Fibroblast of the aortic adventitia (primary cell): ENCODE measurements around the gene EFHC2. TPM values are rescaled to one million over a fixed set of nuclear protein-coding genes. Genes with fewer than 3 reads are reported as not detected.

Experiments used
- DNase-seq: peaks from one replicate; pipeline ENCODE4 v3.0.0-alpha.2; 2010; ENCODE audit warnings: low read depth
- H3K4me3 ChIP-seq: 2 replicates; pipeline ENCODE4 v1.5.1; 2011; ENCODE audit warnings: low read depth, mild to moderate bottlenecking, control low read depth, low read length, moderate library complexity
- total RNA-seq: library from RNA; depleted of rRNA; stranded (reverse); fragments of >200 nt; gene quantifications from 2 replicates; pipeline ENCODE4 v1.2.3, GENCODE V29; 2012; ENCODE audit warnings: low replicate concordance
- TF ChIP-seq, protein P1 (sequence below): IDR thresholded peaks from 2 replicates; pipeline ENCODE4 v1.5.1; 2011; ENCODE audit warnings: mild to moderate bottlenecking, low read length, control low read depth, inconsistent platforms; ENCODE audit not compliant: insufficient read depth

Gene EFHC2
- total RNA-seq, 1 donor, result 0.45 TPM

DNA sequence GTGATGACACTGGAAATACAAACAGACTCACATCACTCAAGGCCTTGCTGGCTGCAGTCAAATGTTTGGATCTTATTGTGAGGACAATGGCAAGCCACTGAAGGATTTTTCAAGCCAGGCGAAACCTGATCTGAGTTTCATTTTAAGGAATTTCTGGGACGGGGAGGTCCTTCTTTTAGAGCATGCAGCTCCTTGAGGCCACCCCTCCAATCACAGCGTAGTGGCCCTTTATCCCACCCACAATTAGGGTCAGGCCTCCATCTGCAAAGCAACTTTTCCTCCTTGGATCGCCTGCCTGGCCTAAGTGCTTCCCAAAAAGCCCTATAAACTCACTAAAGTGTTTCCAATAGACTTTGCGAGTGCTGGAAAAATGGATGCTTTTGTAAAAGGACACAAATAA, 115.5 kb downstream of the EFHC2 start:
- TF ChIP-seq, protein P1, sequence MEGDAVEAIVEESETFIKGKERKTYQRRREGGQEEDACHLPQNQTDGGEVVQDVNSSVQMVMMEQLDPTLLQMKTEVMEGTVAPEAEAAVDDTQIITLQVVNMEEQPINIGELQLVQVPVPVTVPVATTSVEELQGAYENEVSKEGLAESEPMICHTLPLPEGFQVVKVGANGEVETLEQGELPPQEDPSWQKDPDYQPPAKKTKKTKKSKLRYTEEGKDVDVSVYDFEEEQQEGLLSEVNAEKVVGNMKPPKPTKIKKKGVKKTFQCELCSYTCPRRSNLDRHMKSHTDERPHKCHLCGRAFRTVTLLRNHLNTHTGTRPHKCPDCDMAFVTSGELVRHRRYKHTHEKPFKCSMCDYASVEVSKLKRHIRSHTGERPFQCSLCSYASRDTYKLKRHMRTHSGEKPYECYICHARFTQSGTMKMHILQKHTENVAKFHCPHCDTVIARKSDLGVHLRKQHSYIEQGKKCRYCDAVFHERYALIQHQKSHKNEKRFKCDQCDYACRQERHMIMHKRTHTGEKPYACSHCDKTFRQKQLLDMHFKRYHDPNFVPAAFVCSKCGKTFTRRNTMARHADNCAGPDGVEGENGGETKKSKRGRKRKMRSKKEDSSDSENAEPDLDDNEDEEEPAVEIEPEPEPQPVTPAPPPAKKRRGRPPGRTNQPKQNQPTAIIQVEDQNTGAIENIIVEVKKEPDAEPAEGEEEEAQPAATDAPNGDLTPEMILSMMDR, result no peak
- H3K4me3 ChIP-seq, result no peak overlapping the region
- no peak for DNase-seq

DNA sequence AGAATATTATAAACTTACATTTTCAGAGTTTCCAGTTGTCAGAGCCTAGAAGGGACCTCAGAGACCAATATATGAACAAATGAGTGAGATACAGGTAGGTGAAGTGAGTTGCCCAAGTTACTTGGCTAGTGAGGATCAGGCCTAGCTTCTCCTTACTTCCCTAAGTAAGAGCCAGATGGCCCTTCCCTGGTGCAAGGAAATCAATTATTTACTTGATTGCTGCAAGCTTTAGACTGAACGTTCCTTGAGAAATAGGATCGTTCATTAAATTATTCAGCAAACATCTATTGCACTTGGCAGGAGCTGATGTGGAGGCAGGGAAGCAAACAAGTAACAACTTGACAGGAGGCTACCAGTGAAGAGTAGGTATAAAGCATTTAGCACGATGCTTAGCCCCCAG, 117.8 kb downstream of the EFHC2 start:
- TF ChIP-seq, protein P1, result no peak
- no peak overlapping the region for H3K4me3 ChIP-seq
- DNase-seq, result no peak

DNA sequence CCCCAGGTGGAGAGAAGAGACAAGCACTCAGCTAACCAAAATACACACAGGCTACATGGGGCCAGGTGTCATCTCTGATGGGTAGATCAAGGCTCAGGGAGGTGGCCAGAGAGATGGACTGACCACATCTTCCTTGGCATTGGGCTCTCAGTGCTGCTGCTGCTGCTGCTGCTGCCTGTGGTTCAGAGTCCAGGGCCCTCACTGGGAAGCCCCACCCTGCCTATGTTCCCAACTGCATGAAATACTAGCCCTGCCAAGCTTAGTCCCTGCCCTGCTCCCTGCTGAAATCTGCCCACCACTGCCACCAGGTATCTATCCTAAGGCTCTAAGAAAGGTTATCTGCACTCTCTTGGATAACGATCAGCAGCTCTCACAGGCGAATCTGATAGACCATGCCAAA, 118.7 kb downstream of the EFHC2 start:
- no peak overlapping the region for H3K4me3 ChIP-seq
- no peak for DNase-seq
- TF ChIP-seq, protein P1, result no peak

DNA sequence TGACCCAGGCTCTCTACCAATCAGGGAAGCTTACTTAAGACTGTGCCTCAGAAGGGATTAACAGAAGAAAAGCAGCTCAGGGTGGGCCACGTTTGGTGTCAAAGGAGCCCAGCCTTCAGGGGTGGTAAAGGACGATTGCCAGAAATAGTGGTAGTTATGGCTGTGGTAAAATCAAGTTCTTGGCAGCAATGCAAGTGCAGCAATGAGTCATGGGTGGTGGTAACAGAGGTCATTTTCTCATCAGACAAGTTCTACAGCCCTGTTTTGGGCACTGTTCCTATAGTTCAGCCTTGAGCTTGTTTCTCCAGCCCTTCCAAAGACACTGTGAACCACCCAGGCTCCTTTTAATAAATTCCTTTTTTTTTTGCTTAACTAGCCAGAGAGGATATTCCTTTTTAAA, 120.3 kb downstream of the EFHC2 start:
- peak; percentile 49 for DNase-seq
- TF ChIP-seq, protein P1, result no peak
- H3K4me3 ChIP-seq, result no peak overlapping the region

DNA sequence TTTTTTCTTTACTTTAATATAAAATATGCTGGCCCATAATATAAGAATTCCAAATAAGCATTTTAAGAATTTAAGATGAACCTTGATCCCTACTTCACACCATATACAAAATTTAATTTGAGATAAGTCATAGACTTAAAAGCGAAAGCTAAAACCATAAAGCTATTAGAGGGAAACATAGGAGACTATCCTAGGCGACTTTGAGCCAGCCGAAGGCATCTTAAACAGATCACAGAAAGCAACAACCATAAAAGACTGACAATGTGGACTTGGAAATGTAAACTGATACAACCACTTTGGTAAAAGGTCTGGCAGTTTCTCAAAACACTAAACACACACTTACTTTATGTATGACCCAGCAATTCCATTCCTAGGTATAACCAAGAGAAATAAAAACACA, 125.0 kb downstream of the EFHC2 start:
- H3K4me3 ChIP-seq, result no peak overlapping the region
- TF ChIP-seq, protein P1, result no peak
- no peak for DNase-seq

DNA sequence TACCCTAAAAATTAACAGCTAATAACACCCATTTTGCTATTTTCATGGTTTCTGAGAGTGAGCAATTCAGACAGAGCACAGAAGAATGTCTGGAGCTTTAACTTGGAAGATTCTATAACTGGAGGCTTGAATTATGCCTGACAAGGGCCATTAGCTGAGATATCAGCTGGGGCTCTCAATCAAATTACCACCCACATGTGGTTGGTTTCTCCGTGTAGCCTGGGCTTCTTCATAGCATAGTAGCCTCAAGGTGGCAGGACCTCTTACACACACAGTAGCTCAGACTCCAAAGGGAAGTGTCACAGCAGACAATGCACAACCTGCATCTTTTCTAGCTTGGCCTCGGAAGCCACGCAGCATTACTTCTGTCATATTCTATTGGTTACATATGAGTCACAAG, 127.3 kb downstream of the EFHC2 start:
- DNase-seq, result no peak
- TF ChIP-seq, protein P1, result no peak

DNA sequence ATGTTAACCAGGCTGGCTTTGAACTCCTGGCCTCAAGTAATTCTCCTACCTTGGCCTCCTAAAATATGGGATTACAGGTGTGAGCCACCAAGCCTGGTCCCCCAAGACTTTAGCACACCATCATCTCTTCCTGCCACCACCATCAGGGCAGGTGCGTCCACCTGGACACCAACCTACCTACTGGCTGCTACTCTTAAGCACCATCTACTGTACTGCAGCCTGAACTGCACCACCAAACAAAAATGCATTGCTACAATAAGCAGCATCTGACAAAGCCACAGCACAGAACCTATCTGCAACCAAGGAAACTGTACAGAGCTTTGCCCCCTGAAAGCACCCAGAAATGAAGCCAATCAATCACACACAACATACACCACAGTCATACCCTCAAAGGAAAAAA, 139.7 kb downstream of the EFHC2 start:
- TF ChIP-seq, protein P1, result no peak
- no peak for DNase-seq
- no peak overlapping the region for H3K4me3 ChIP-seq

More for the DNA sequence above, 127.3 kb downstream of the EFHC2 start:
- H3K4me3 ChIP-seq, result no peak overlapping the region
